SKM-1 (cell line): ENCODE results near the gene TMEM63A.
A peak's percentile ranks its signal among the peaks of the same experiment; 100 is the strongest.
"Not testable (repeated sequence)": the region's sequence is repeated elsewhere in the genome, so short reads cannot be mapped to it uniquely, and the experiment has no call there.

Source experiments
- DNase-seq: peaks from one replicate; lab custom pipeline; 2025; ENCODE audit not compliant: unreplicated experiment; lab: John Stamatoyannopoulos, UW

The TMEM63A gene

GRCh38 chr1:225846331-225847310, 35.6 kb downstream of the TMEM63A start:
- no peak for DNase-seq

DNA sequence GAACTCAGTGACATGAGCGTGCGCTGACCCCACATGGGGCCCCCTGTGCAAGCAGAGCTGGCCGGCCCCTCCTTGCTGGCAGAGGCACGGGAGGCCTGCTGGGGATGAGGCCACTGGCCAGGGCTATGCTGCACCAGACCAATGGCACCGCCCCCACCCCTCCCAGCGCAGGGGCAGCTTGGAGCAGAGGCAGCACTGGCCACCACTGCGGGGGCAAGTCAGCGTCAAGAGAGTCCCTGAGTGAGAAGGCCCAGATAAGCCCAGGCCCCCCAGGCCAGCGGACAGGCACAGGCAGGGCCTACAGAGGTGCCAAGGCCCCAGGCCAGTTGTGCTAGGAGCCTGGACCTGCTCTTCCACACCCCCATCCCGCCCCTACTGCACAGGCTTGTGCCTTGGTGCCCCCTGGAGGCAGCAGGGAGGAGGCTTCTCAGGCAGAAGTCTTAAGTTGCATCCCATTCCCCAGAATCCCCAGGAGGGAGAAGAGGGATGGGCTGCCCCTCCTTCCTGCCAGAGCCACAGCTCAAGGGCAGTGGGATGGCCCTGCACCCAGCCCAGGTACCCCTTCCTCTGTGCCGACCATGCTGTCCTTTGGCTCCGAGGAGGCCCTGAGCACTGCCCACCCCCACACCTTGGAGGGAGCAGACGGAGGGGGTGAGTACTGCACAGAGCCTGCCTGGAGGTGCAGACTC, 36.5 kb downstream of the TMEM63A start:
- DNase-seq = peak; percentile 43

DNA sequence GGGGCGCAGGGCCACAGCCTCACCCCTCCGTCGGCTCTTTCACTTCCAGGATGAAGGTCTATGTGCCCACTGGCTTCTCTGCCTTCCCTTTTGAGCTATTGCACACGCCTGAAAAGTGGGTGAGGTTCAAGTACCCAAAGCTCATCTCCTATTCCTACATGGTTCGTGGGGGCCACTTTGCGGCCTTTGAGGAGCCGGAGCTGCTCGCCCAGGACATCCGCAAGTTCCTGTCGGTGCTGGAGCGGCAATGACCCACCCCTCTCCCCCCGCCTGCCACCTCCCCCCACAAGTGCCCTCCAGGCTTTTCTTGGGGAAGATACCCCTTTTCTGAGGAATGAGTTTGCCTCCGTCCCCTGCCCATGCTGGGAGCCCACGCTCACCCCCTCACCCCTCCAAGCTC, 37.1 kb downstream of the TMEM63A start:
- no peak for DNase-seq

DNA sequence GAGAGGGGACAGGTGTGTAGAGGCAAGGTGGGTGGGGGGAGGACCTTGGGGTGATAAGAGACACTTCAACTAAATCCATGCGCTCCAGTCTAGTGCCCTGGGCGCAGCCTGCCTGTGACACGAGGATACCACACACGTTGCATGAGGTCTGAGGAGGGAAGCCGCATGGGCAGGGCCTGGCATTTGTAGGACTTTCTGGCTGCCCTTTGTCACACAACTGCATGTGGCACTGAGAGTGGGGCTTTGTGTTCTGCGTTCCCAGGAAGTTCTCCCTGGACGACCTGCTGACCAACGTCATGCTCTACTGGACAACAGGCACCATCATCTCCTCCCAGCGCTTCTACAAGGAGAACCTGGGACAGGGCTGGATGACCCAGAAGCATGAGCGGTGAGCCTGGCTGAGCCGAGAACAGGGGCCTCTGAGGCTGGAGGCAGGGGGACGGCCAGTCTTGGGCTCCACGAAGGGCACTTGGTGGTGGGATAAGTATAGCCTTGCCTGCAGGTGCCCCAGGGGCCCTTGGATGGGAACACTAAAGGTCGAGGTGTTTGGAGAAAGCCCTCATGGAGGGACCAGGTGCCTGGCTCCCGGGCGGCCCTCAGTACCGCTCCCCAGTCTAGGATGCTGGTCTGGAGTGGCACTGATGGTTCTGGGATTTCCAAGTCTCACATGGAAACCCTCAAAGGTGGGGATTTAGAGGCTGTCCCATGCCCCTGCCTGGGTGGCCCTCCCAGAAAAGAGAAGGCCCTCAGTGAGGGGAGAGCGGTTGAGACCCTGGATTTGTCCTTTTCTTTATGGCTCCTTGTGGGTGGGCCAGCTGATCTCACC, 37.7 kb downstream of the TMEM63A start:
- DNase-seq = no peak

- no peak for DNase-seq
Observed at GRCh38 chr1:225843426-225843795, 38.8 kb downstream of the TMEM63A start.

DNA sequence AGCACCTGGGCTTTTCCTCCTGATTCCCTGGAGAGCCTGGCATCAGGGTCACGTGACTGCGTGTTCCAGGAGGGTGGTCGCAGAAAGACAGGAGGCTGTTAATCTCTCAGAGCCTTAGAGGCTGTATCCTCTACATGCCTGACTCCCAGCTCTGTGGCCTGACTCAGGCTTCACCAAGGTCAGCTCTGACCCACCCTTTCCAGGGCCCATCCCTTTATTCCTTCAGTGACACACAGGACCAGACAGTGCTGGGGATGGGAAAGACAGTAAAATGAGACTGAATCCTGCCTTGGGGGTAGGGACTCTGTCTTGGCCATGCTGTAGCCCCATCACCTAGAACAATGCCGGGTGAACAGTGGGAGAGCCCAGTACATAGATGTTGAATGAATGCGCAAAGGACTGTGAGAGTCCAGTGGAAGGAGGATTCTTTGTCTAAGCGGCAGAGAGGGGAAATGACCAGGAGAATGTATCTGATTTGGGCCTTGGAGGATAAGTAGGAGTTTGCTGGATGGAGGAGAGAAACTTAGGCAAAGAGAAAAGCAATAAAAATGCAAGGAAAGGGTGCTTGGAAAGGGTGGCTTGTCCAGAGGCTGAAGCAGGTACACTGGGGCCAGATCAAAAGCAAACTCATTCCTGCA, 39.3 kb downstream of the TMEM63A start:
- DNase-seq = no peak

DNA sequence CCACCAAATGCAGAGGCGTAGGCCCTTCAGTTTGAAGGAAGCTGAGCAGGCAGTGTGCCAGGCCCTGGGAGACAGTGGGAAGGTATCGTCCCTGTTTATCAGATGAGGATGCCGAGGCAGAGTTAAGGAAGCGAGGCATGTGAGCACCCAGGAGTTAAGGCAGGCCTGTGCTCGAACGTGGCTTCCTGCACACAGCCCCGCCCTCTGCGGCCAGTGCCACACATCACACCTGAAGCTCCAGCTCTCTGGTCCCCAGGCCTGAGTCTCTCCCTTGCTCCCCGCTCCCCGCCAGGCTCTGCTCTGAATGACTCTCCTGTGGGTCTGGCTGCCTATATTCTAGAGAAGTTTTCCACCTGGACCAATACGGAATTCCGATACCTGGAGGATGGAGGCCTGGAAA, 40.1 kb downstream of the TMEM63A start:
- no peak for DNase-seq

DNA sequence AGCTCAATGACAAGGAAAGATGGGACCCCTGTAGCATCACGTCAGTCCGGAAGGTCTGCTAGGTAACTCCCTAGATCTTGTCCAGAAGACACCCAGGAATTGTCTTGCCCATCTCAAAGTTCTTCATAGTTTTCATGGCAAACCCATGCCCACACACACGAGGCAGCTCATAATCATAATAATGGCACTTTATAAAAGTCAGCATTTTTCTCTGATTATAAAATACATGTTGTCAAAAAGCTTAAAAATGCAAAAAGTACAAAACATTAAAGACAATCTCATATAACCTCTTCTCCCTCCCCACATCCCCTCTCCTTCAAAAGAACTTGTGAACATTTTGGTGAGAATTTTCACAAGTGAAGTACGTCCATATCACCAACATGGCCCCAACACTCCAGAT, 41.5 kb downstream of the TMEM63A start:
- DNase-seq = no peak

DNA sequence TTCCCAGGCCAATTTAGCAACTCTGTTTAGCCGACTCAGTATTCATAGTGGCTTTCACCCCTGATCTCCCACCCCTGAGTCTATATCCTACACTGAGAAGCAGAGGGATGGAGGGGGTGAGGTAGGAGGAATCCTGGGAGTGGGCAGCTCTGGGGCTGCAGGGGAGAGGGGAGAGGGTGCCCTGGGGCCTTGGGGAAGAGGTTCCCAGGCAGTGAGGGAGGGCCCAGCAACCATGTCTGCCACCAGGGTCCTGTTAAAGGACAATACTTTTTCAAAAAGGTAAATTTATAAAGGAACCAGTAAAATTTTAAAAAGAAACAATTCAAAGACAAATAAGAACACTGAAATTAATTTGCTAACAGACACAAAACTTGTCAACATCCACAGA, 42.0 kb downstream of the TMEM63A start:
- DNase-seq = no peak

- no peak for DNase-seq
Observed at GRCh38 chr1:225838793-225839192, 43.4 kb downstream of the TMEM63A start.

DNA sequence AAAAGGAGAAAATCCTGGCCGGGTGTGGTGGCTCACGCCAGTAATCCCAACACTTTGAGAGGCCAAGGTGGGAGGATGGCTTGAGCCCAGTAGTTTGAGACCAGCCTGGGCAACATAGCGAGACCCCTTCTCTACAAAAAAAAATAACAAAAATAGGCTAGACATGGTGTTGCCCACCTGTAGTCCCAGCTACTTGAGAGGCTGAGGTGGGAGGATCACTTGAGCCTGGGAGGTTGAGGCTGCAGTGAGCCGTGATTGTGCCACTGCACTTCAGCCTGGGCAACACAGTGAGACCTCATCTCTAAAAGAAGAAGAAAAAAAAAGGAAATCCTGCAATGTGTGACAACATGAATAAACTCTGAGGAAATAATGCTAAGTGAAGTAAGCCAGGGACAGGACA, 45.9 kb downstream of the TMEM63A start:
- DNase-seq = not testable (repeated sequence)

- no peak for DNase-seq
Observed at GRCh38 chr1:225835856-225836255, 46.3 kb downstream of the TMEM63A start.

- DNase-seq = no peak
Observed at GRCh38 chr1:225834417-225835329, 47.5 kb downstream of the TMEM63A start.

- no peak for DNase-seq
Observed at GRCh38 chr1:225830841-225831240, 51.3 kb downstream of the TMEM63A start.

DNA sequence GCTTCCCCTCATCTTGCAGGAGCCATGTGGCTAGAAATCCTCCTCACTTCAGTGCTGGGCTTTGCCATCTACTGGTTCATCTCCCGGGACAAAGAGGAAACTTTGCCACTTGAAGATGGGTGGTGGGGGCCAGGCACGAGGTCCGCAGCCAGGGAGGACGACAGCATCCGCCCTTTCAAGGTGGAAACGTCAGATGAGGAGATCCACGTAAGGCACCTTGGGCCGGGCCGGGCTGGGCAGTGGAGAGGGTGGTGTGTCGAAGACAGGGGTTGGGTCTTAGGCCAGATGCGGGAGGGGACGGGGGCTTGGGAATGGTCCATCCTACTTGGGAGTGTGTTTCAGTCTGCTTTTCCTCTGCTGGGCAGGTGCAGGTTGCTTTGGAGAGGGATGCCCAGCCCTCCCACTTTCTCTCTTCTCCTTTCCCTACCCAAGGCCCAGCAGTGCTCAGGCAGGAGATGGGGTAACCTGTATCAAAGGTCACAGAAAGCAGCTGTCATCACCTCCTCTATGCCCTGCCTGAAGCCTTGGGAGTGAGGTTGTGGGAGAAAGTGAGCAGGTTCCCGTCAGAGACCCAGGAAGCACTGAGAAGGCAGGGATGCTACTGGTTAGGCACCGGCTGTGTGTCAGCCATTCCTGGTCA, 53.4 kb downstream of the TMEM63A start:
- no peak for DNase-seq

- DNase-seq = no peak
Observed at GRCh38 chr1:225827076-225827475, 55.1 kb downstream of the TMEM63A start.

DNA sequence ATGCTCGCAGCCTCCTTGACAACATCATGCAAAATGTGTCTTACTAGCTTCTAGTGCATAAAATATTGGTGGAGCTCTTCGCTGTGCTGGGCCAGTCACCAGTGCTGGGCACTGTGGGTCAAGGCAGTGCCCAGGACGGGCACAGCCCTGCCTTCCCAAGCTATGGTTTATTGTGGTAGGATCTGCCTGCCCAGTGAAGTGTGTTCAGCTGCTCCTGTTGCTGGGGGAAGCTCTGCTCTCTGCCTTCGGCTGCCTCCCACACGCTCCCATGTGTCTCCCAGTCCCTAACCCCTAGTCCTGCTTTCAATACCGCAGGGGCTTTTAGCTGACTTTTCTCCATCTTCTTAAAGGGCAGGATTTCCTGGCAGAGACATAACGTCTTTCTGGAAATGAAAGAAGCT, 56.6 kb downstream of the TMEM63A start:
- no peak for DNase-seq

DNA sequence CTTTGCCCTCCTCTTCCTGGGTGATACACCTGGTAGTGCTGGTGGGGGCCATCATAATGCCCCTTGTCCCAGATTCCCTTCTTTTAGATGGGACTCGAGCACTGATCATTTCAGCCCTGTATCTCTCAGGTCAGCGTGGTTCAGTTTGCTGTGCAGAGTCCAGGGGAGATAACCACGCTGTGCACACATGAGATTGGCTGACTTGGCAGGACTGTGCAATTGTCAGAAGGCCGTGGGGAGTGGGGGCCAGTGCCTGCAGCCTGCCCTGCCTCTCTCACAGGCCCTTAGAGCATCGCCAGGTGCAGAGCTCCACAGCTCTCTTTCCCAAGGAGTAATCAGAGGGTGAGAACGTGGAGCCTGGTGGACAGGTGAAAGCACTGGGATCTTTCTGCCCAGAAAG, 57.1 kb downstream of the TMEM63A start:
- no peak for DNase-seq

- no peak for DNase-seq
Observed at GRCh38 chr1:225824533-225824941, 57.6 kb downstream of the TMEM63A start.
